Osteocyte (in vitro differentiated cells): ENCODE measurements around the gene CKLF. TPM values are rescaled to one million over a fixed set of nuclear protein-coding genes. Genes with fewer than 3 reads are reported as not detected.

Source experiments
- DNase-seq: peaks from one replicate; pipeline ENCODE4 v3.0.0; 2021; ENCODE audit warnings: mixed read lengths; ENCODE audit not compliant: unreplicated experiment; ENCODE audit errors: extremely low spot score
- H3K27ac Mint-ChIP-seq: one replicate; pipeline ENCODE4 v1.8.0; 2021; ENCODE audit warnings: mild to moderate bottlenecking, mixed read lengths; ENCODE audit not compliant: unreplicated experiment
- H3K27me3 Mint-ChIP-seq: one replicate; pipeline ENCODE4 v1.8.0; 2021; ENCODE audit warnings: mixed read lengths; ENCODE audit not compliant: unreplicated experiment
- H3K36me3 Mint-ChIP-seq: one replicate; pipeline ENCODE4 v1.8.0; 2021; ENCODE audit warnings: mixed read lengths; ENCODE audit not compliant: unreplicated experiment
- H3K4me1 Mint-ChIP-seq: one replicate; pipeline ENCODE4 v1.8.0; 2021; ENCODE audit warnings: mixed read lengths; ENCODE audit not compliant: unreplicated experiment
- H3K4me3 Mint-ChIP-seq: one replicate; pipeline ENCODE4 v1.8.0; 2021; ENCODE audit warnings: mild to moderate bottlenecking, moderate library complexity, mixed read lengths; ENCODE audit not compliant: unreplicated experiment
- H3K9me3 Mint-ChIP-seq: one replicate; pipeline ENCODE4 v1.8.0; 2021; ENCODE audit warnings: mixed read lengths; ENCODE audit not compliant: unreplicated experiment
- total RNA-seq: library from RNA; stranded (reverse); gene quantifications from 2 replicates; pipeline ENCODE4 v1.2.1, GENCODE V29; 2021
- TF ChIP-seq, protein P1 (sequence below): fragments of 200-600 bp; sonication (generic); IDR thresholded peaks from 2 replicates; pipeline ENCODE4 v1.5.0; 2021; ENCODE audit warnings: antibody characterized with exemption, mild to moderate bottlenecking, moderate library complexity

Gene CKLF
- total RNA-seq, 1 donor from 2014 or later = 41.5 TPM

DNA sequence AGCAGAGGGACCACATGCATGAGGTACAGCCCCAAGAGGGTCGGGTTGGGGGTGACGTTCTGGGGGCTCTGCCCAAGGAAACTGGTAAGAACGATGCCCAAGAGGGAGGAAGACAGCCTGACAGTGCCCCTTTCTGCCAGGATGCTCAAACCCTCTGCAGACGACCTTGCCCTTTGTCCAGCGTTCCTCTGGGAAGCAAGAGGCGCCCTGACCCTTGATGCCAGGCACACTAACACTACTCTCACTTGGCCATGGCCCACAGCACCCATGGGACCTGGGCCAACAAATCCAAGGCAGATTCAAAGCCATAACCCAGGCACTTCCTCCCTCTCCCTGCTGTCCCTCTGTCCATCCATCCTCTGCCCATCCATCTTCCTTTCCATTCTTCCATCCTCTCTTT, 22.9 kb upstream of the CKLF start:
- H3K27me3 Mint-ChIP-seq = no peaks in the 10 kb centered on the region
- H3K4me3 Mint-ChIP-seq = no peak overlapping the region
- TF ChIP-seq, protein P1, sequence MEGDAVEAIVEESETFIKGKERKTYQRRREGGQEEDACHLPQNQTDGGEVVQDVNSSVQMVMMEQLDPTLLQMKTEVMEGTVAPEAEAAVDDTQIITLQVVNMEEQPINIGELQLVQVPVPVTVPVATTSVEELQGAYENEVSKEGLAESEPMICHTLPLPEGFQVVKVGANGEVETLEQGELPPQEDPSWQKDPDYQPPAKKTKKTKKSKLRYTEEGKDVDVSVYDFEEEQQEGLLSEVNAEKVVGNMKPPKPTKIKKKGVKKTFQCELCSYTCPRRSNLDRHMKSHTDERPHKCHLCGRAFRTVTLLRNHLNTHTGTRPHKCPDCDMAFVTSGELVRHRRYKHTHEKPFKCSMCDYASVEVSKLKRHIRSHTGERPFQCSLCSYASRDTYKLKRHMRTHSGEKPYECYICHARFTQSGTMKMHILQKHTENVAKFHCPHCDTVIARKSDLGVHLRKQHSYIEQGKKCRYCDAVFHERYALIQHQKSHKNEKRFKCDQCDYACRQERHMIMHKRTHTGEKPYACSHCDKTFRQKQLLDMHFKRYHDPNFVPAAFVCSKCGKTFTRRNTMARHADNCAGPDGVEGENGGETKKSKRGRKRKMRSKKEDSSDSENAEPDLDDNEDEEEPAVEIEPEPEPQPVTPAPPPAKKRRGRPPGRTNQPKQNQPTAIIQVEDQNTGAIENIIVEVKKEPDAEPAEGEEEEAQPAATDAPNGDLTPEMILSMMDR = no peak
- no peaks in the 10 kb centered on the region for H3K4me1 Mint-ChIP-seq
- H3K36me3 Mint-ChIP-seq = peaks cover 51% of the 10 kb centered on the region
- no peaks in the 10 kb centered on the region for H3K9me3 Mint-ChIP-seq
- no peak for DNase-seq
- H3K27ac Mint-ChIP-seq = no peak overlapping the region

DNA sequence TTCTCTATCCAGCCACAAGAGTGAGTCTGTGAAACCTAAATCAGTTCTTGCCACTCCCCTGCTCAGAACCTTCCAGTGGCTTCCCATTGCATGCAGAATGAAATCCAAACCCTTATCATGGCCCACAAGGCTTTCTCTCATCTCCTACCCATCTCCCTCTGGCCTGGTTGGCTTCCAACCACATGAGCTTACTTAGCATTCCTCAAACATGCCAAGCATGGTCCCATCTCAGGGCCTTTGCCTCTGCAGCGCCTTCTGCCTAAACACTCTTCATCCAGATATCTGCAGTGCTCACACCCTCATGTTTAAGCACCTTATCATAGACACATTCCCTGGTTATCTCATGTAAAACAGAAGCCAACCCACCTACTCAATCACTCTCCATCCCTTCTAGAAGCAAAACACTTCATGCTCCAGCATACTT, 18.0 kb upstream of the CKLF start:
- H3K4me1 Mint-ChIP-seq = no peaks in the 10 kb centered on the region
- DNase-seq = no peak
- no peaks in the 10 kb centered on the region for H3K9me3 Mint-ChIP-seq
- no peak overlapping the region for H3K27ac Mint-ChIP-seq
- no peaks in the 10 kb centered on the region for H3K27me3 Mint-ChIP-seq
- peaks cover 40% of the 10 kb centered on the region for H3K36me3 Mint-ChIP-seq
- TF ChIP-seq, protein P1 = no peak
- H3K4me3 Mint-ChIP-seq = no peak overlapping the region

DNA sequence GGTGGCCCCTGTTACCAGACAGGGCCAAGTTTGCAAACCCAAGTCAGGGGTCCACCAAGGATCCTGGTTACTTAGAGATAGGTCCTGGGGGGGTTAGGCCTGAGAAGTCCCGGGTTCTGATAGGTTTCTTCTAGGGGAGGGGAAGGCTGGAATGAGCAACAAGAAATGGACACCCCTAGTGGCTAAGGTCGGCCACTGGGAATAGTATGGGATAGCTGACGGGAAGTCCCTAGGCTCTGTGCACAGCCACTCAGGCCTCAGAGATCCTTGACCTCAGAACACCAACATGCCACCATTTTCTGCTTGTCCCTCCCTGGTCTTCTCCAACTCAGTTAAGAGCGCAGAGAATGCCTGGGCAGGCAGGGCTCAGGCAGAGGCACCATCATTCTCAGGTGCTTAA, 15.9 kb upstream of the CKLF start:
- no peaks in the 10 kb centered on the region for H3K9me3 Mint-ChIP-seq
- TF ChIP-seq, protein P1 = no peak
- no peak overlapping the region for H3K27ac Mint-ChIP-seq
- H3K27me3 Mint-ChIP-seq = no peaks in the 10 kb centered on the region
- no peak for DNase-seq
- peaks cover 33% of the 10 kb centered on the region for H3K36me3 Mint-ChIP-seq
- H3K4me1 Mint-ChIP-seq = no peaks in the 10 kb centered on the region
- no peak overlapping the region for H3K4me3 Mint-ChIP-seq

DNA sequence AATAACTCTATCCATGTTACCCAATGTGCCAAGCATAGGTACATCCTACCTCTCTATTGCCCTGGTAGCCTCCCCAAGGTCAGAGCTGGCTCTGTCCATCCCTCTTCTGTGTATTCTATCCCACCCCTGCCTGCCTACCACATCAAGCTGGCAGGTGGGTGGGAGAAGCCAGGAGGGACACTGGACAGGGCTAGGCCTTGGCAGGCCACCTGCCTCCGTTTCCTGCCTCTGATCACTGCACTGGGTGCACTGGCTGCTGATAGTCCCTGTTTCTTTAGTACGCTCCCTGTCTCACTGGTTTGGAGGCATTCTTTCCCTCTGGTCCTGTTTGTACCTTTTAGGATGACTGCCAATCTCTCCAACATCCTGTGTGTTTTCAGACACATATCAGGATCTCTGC, 15.1 kb upstream of the CKLF start:
- no peak overlapping the region for H3K27ac Mint-ChIP-seq
- no peaks in the 10 kb centered on the region for H3K27me3 Mint-ChIP-seq
- no peak overlapping the region for H3K4me3 Mint-ChIP-seq
- no peak for DNase-seq
- TF ChIP-seq, protein P1 = no peak
- H3K36me3 Mint-ChIP-seq = peaks cover 34% of the 10 kb centered on the region
- no peaks in the 10 kb centered on the region for H3K4me1 Mint-ChIP-seq
- no peaks in the 10 kb centered on the region for H3K9me3 Mint-ChIP-seq

DNA sequence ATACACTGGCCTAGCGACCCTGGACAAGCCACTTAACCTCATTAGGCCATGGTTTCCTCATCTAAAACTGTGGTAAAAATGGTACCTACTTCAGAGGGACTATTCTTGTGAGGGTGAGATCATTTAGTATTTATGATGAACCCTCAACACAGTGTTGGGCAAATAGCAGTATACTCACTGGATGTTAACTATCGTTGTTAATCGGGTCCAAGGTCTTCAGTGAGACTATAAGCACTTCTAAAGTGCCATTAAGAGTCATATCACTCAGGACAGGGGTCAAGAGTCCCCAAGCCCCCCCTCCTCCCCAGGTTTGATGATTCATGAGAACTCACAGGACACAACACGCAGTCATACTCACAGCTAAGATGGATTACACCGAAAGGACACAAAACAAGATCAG, 13.5 kb upstream of the CKLF start:
- no peaks in the 10 kb centered on the region for H3K27me3 Mint-ChIP-seq

More for the DNA sequence above, 13.5 kb upstream of the CKLF start:
- TF ChIP-seq, protein P1 = no peak
- Mint-ChIP-seq H3K9me3 (no peaks in the 10 kb centered on the region), H3K36me3 (peaks cover 33% of the 10 kb centered on the region), H3K4me3 (no peak overlapping the region), H3K4me1 (no peaks in the 10 kb centered on the region), H3K27ac (no peak overlapping the region)
- DNase-seq = no peak
